C4-2B (cell line): ENCODE measurements around the gene PEMT.

Experiments
- ZFX ChIP-seq: fragments of 450-650 bp; IDR thresholded peaks from 2 replicates; pipeline ENCODE4 v1.6.1; 2017
- TF ChIP-seq, protein P1 (sequence below): fragments of 450-650 bp; conservative IDR thresholded peaks from 2 replicates; pipeline ENCODE4 v1.5.1; 2017; ENCODE audit warnings: mild to moderate bottlenecking

DNA sequence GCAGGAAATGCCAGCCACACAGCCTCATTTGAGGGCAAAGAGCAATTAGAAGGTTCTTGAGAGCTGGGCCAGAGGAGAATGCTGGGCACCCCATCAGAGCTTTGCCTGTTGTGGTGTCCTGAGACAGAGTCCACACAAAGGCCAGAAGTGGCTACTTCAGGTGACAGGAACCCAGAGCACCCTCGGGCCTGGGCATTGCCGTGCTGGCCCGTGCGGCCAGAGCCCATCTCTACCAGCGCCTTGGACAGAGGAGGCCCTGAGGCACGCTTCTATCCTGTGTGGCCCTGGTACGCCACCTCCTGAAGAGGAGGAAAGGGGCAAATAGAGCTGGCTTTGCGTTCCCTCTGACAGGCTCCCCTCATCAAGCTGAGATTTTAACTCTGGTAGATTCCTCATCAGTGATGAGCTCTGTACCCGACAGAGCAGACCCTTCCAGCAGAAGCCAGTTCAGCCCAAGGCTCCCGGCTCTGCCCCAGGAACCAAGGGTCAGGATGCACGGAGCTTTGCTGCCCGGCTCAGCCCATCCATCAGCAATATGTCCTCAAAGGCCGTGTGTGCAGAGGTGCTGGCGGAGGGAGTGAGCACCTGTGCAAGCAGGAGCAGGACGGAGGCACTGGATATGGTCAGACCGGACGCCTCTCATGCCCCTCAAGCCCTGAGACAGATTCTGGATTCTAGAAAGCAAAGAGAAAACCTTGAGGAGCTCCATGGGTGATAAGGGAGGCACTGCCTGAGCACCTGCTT, 91.9 kb downstream of the PEMT start:
- TF ChIP-seq, protein P1, sequence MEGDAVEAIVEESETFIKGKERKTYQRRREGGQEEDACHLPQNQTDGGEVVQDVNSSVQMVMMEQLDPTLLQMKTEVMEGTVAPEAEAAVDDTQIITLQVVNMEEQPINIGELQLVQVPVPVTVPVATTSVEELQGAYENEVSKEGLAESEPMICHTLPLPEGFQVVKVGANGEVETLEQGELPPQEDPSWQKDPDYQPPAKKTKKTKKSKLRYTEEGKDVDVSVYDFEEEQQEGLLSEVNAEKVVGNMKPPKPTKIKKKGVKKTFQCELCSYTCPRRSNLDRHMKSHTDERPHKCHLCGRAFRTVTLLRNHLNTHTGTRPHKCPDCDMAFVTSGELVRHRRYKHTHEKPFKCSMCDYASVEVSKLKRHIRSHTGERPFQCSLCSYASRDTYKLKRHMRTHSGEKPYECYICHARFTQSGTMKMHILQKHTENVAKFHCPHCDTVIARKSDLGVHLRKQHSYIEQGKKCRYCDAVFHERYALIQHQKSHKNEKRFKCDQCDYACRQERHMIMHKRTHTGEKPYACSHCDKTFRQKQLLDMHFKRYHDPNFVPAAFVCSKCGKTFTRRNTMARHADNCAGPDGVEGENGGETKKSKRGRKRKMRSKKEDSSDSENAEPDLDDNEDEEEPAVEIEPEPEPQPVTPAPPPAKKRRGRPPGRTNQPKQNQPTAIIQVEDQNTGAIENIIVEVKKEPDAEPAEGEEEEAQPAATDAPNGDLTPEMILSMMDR = no peak
- no peak for TF ChIP-seq ZFX
